PC-3 (cell line): ENCODE results near the gene EXOC4.

Experiments used
- EZH2 ChIP-seq: fragments of 300-600 bp; sonication (generic); IDR thresholded peaks from one replicate; pipeline ENCODE4 v1.6.1; 2017; ENCODE audit warnings: antibody characterized with exemption, mild to moderate bottlenecking, low read length; ENCODE audit not compliant: unreplicated experiment
- EZH2phosphoT487 ChIP-seq: fragments of 300-600 bp; sonication (generic); IDR thresholded peaks from 2 replicates; pipeline ENCODE4 v1.6.1; 2018; ENCODE audit warnings: mild to moderate bottlenecking, antibody characterized with exemption, low read length, borderline replicate concordance
- TF ChIP-seq, protein P1 (sequence below): fragments of 300-600 bp; sonication (generic); conservative IDR thresholded peaks from 2 replicates; pipeline ENCODE4 v1.5.1; 2017; ENCODE audit warnings: antibody characterized with exemption, low read depth, mild to moderate bottlenecking, low read length

DNA sequence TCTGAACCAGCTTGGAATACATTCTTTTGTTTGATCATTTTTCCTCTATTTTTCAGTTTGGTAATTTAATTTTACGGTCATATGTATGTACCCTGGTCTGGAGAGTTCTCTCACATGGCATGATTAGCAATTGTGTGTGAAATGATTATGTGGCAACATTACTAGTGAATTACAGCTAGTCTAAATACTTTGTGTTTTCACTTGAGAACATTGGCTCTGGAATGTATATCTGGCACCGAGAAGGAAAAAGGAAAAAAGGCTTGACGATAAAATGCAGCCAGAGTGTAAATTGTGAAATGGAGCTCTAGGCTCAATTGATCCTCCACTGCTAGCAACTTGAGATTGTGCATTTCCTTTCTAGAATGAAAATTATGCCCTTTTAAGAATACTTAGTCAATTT lies 397.2 kb downstream of the EXOC4 start:
- TF ChIP-seq, protein P1, sequence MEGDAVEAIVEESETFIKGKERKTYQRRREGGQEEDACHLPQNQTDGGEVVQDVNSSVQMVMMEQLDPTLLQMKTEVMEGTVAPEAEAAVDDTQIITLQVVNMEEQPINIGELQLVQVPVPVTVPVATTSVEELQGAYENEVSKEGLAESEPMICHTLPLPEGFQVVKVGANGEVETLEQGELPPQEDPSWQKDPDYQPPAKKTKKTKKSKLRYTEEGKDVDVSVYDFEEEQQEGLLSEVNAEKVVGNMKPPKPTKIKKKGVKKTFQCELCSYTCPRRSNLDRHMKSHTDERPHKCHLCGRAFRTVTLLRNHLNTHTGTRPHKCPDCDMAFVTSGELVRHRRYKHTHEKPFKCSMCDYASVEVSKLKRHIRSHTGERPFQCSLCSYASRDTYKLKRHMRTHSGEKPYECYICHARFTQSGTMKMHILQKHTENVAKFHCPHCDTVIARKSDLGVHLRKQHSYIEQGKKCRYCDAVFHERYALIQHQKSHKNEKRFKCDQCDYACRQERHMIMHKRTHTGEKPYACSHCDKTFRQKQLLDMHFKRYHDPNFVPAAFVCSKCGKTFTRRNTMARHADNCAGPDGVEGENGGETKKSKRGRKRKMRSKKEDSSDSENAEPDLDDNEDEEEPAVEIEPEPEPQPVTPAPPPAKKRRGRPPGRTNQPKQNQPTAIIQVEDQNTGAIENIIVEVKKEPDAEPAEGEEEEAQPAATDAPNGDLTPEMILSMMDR: no peak
- TF ChIP-seq EZH2: no peak
- TF ChIP-seq EZH2phosphoT487: no peak
